Loucy (cell line): Measurements from ENCODE around the gene FKBP4.

ENCODE experiments used
- EZH2phosphoT487 ChIP-seq: fragments of 200-600 bp; IDR thresholded peaks from 2 replicates; pipeline ENCODE4 v1.6.1; 2018; ENCODE audit warnings: antibody characterized with exemption, mild to moderate bottlenecking, moderate library complexity, borderline replicate concordance
- TF ChIP-seq, protein P1 (sequence below): fragments of 200-600 bp; sonication (generic); conservative IDR thresholded peaks from 2 replicates; pipeline ENCODE4 v1.5.1; 2014; ENCODE audit warnings: mild to moderate bottlenecking, antibody characterized with exemption, low read length

DNA sequence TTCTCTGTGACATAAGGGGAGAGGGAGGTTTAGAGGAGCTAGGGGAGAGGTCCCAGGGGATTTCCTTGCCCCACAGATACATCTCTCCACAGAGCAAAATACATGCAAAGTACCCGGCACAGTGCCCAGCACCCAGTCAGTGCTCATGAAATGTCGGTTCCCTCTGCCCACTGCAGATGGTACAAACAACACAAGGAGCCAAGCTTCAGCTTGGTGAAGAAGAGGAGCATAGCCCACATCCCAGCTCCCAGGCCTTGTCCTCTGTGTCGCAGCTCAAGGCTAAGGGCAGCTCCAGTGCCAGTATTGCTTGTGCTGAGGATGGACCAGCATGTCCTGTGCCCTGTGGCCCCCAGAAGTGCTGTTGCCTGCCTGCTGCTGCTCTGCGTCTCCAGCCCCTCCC is 35.0 kb upstream of the FKBP4 start:
- TF ChIP-seq, protein P1, sequence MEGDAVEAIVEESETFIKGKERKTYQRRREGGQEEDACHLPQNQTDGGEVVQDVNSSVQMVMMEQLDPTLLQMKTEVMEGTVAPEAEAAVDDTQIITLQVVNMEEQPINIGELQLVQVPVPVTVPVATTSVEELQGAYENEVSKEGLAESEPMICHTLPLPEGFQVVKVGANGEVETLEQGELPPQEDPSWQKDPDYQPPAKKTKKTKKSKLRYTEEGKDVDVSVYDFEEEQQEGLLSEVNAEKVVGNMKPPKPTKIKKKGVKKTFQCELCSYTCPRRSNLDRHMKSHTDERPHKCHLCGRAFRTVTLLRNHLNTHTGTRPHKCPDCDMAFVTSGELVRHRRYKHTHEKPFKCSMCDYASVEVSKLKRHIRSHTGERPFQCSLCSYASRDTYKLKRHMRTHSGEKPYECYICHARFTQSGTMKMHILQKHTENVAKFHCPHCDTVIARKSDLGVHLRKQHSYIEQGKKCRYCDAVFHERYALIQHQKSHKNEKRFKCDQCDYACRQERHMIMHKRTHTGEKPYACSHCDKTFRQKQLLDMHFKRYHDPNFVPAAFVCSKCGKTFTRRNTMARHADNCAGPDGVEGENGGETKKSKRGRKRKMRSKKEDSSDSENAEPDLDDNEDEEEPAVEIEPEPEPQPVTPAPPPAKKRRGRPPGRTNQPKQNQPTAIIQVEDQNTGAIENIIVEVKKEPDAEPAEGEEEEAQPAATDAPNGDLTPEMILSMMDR, result no peak
- TF ChIP-seq EZH2phosphoT487, result no peak
